Stimulated activated CD4-positive, alpha-beta T cell treated with anti-CD3 and anti-CD28 coated beads, Interleukin-4, amount 100 ng/mL, for 4 hours (primary cell): ENCODE measurements around the gene UNC13A.

Source experiments
- DNase-seq, 2 experiments: peaks; one replicate each; pipeline ENCODE4 v3.0.0-alpha.2; 2020

The UNC13A gene

DNA sequence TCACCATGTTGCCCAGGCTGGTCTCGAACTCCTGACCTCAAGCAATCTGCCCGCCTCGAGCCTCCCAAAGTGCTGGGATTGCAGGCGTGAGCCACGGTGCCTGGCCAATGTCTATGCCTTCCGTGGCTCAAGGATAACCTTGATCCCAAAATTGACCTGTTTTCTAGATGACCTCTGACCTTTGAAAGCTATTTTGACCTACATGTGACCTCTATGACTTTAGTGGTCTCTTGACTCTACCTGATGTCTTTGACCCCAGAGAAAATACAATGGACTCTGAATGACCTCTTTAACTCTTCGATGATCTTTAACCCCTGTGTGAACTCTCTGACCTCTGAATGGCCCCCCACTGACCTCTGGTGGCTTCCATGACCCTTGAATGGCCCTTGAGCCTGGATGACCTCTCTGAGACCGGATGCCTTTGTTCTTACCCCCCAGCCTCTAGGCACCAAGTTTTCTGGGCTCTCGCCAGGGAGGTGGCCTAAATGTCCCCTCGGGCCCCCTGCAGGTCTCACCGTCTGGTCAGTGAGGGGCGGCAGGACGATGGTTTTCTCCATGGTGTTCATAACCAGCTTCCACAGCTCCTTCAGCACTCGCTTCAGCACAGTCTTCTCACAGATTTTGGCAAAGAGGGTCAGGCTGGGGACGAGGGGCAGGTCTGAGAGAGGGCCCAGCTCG, 63.7 kb downstream of the UNC13A start:
- no peak for DNase-seq

DNA sequence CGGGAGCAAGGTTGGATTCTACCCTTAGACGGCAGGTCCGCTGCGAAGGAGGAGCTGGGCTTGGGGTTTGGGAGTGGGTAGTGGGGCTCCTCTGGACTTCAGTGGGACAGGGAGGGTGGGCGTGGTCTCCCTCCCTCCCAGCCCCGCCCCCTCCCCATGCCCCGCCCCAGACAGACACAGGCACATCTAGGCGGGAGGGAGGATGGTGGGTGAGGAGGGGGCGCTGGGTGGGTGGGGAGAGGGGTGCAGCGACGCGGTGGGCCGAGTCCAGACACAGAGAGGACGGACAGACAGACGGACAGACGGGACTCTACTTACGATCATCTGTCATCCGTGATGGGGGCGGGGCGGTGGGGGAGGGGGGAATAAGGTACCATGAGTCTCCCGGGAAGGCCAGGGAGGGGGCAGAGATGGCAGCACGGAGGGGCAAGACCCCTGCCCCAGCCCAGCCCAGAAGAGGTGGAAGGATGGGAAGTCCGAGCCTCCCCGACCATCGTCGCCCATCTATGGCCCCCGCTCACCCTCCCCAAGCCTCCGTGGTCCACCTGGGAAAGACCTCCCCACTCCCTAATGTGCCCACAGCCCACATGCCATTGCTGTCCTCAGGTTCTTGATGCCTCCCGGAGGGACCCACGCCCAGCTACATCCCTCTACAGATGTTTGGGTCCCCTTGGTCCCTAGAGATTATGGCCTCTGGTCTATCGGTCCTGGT, 64.8 kb downstream of the UNC13A start:
- DNase-seq = no peak

DNA sequence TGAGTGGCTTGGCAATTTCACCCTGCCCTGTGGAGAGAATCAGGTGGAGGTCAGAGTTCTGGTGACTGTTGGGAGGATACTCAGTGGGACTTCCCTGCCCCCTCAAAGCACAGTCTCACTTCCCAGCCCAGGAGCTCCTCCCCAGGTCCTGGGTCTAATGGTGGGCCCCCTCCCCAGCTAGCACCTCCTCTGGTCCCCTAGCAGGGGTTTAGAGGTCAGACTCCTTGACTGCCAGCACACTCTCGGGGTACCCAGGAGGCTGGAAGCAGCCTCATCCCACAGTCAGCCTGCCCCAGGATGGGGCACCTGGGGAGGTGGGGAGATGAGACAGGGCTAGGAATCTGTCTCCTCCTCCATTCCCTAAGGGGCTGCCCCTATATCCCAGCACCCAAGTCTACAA, 67.5 kb downstream of the UNC13A start:
- DNase-seq = no peak

DNA sequence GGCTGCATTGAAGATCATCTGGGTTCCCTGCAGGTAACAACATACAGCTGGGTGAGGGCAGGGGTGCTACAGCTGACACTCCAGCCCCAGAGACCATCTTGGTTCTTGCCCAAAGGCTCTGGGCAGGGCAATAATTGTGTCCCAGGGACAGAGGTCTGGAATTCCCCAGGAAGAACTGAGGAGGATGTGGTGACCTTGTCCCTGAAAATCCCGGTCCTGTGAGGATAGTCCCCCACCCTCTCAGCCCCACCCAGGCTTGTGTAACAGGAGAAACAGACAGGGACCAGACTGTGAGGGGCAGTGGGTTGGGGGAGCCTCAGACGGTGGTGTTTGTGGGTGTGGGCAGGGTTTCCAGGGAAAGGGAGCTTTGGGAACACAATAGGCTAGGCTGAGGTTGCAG, 69.2 kb downstream of the UNC13A start:
- DNase-seq = no peak

DNA sequence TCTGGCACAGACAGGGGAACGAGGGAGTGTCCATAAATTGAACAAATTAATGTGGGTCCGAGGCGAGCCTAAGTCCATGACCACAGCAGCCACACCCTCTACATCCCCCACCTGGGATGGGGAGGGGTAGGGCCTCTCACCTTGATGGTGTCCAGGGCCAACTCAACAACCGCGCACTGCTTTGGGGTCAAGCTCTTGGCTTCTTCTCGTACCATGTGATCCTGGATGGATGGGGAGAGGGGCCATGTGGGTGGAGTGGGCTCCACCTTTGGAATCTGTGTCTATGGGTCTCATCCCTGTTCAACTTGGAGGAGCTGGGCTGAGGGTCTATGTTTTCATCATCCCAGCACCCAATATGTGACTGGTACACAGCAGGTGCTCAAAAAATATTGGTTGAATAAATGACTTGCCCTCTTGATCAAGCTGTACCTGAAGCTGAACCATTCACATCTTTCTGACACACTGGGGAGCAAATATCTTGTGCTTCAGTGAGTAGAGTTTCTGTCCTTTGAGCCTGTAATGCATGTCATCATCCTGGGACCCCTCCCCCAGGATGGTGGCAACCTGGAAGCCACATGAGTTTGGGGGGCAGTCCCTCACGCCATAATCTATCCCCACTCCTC, 69.8 kb downstream of the UNC13A start:
- DNase-seq = no peak

DNA sequence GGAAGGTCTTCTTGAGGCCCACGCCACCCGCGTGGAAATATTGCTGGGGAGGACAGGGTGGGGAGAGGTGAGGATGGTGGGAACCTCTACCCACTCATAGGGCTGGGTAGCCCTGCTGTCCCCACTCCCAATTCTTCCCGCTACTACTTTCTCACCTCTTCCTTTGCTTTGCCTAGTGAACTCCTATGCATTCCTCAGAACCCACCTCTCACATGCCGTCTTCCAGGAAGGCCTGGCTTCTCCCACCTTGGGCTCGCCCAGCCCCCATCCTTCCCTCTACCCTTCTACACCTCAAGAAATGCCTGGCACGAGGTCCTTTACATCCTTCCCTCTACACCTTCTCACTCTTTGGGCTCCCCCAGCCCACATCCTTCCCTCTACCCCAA, 70.4 kb downstream of the UNC13A start:
- DNase-seq = no peak

DNA sequence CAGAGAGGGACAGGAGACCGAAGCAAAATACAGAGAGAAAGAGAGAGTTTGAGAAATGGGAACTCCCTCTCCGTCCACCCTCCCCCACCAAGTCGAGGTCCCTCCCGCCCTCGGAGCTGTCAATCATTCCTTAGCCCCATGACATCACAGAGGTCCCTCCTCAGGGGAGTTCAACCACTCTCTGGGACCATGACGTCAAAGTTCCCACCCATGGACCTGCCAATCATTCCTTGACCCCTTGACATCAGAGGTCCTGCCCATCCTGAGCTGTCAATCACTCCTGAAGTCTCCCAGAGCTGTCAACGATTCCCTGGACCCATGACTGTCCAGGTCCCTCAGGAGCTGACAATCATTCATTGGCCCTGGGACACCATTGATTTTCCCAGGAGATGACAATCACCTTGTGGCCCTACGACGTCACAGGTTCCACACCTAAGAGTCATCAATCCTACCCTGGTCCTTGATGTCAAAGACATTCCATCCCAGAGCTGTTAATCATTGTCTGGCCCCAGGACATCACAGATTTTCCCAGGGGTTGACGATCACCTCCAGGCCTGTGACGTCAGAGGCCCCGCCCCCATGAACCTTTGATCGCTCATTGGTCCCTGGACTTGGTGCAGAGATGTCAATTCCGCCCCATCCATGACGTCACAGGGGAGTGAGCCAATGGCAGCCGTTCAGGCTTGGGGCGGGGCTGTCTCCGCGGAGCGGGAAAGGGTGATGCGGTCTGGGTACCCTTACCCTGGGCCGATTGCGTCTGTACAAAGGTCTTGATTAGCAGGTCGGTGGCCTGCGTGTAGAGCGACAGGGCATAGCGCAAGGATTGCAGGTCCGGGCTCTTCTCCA, 71.0 kb downstream of the UNC13A start:
- DNase-seq = no peak

DNA sequence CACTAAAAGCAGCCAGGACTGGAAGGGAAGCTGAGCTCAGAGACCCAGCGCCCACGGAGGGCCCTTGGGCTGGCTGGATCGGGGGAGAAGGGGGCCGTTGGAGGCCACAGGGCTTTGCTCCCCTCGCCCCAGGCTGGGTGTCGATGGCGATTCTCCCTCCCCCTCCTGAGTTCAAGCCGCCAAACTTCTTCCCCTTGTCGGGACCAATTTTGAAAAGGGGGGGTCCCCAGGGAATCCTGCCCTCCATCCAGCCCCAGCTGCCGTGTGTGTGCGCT, 71.5 kb downstream of the UNC13A start:
- DNase-seq = no peak

DNA sequence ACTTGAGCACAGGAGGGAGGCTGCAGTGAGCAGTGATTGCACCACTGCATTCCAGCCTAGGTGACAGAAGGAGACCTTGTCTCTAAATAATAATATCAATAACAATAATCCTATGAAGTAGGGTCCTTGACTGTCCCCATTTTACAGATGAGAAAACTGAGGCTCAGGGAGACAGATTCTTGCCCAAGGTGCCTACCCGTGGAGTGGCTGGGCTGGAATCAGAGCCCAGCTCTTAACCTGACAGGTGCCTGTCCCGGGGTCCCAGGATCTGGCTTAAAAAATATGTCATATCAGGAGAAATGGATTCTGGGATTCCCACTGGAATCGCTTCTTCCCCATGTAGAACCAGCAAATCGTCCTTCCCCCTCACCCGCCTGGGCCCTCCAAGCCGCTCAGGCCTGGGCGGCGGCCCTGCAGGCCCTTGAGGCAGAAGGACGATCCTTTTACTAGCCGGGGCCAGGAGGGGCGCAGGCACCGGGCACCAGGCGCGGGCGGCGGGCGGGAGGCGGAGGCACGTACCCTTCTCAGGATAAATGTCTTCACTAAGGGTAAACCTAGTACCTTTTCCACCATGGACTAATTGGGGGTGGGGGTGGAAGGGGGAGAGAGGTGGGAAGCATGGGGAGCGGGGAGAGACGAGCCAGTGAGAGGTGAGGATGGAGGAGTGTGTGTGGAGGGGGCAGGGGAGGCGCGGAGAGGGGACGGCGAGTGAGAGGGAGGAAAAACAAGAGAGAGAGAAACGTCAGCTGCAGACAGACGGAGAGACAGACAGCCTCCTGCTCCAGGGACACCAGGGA, 72.1 kb downstream of the UNC13A start:
- no peak for DNase-seq

DNA sequence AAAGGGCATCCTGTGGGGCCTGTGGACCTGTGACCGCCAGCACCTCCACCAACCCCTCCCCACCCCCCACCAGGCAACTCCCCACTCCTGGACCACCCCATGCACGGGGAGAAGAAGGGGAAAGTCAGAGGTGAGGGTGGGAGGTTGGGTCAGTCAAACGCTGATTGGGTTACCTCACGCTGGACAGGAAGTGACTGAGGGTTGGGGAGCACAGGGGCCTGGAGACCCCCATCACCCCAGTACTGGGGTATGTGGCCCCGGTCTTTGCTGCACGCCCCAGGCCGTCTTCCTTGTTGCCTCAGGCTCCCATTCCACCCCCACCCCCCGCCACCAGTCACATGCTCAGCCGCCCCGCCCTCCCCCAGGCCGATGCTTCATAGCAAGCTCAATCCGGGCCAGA, 73.7 kb downstream of the UNC13A start:
- no peak for DNase-seq

DNA sequence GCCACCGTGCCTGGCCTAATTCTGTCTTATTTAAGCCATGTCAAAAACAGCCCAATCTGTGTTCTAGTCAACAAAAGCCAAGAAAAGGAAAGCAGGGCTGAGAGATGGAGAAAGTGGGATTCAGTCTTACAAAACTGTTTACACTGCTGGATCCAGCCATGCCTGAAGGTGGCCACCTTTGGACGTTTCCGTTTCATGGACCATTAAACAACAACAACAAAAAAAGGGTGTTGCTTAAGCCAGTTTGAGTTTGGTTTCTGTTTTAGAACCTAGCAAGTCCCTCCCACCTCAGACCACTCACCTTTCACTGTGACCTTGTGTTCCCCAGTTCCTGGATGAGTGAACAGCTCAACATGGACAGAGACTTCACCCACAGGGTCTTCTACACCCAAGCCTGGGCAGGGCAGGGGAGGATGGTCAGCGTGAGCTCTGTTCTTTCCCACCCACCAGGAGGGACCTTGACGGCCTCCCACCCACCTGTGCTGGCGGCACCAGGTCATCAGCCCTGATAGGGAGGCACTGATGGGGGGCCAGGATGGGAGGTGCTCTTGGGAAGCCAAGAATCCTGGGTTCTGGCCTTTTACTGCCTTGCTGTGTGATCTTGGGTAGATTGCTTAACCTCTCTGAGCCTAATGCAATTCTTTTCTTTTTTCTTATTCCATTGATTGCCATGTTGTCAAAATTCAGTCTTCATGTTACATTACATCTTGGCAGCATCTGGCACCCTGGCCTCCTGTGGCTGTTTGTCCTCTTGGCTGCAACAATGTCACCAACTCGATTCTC, 76.5 kb downstream of the UNC13A start:
- no peak for DNase-seq

DNA sequence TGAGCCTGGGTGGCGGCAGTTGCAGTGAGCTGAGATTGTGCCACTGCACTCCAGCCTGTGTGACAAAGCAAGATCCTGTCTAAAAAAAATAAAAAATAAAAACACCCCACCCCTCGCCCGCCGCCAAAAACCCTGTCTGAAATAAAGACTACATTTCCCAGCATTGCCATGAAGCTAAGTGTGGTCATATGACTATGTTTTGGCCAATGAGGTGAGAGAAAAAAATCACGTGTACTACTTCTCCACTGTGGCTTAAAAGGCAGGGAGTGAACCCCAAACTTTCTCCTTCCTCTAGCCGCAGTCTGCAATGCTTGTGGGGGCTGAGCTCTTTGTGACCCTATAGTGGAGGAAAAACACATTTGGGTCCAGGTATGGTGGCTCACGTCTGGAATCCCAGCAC, 77.8 kb downstream of the UNC13A start:
- DNase-seq = no peak

DNA sequence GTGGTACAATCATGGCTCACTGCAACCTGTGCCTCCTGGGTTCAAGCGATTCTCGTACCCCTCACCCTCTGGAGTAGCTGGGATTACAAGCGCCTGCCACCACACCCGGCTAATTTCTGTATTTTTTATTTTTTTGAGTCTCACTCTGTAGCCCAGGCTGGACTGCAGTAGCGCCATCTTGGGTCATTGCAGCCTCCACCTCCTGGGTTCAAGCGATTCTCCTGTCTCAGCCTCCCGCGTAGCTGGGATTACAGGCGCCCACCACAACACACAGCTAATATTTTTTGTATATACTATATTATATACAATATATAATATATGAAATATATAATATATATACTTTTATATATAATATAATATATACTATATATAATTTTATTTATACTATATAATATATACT, 80.2 kb downstream of the UNC13A start:
- DNase-seq = no peak

DNA sequence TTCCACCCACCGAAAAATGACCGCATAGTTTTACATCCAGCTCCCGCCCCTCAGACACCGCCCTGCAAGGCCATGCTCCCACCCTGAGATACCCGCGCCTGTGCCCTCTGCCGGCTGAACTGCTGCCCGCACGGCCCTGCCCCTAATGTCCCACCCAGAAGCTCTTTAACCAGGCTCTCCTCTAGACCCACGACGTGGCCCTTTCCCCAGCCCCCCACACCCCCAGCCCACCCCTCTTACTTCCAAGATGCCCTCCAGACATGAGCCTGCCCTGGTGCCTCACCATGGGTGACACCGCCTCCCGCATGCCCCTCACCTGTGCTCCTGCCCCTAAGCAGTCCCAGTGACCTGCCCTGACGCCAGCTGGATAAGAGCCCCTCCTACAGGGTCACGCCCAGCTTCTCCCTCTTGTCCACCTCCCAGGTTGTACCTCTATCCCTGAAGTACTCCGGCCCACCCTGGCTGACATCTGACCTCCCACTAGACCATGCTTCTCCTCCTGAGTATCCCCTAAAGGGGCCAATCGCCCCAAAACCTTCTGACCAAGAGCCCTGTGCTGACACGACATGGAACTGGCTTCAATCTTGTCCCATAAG, 81.5 kb downstream of the UNC13A start:
- DNase-seq = no peak

DNA sequence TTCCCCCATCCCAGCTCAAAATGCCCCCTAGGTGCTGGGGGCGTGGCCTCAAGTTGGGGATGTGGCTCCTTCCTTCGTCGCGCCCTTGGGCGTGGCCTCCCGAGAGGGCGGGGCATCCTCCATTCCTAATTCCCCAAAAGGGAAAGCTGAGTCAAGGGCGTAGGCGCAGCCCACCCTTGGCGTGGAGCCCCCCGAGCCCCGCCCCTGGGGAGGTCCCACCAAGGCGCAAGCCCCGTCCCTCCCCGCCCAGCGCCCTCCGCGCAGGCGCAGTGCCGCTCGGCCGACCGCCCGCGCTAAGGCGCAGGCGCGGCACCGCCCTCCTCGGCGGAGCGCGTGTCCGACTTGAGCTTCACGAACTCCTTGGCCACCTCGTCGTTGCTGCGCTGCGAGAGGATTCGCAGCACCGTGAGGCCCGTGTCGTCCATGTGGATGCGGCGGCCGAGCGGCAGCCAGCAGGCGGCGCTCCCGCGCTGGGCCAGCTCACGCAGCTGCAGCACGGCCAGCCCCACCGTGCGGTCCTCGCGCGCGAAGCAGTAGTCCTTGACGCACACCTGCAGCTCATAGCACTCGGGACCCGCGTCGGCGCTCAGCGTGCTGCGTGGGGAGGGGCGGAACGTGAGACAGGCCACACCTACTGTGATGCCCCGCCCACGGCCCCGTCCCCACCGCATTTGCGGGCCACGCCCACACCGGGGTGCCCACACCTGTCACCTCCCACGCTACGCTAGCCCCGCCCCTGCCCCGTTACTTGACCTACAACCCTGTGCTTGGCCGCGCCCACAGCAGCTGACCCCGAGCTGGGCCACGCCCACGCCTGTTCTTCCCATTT, 82.2 kb downstream of the UNC13A start:
- DNase-seq = peak; percentile 78 to 86

DNA sequence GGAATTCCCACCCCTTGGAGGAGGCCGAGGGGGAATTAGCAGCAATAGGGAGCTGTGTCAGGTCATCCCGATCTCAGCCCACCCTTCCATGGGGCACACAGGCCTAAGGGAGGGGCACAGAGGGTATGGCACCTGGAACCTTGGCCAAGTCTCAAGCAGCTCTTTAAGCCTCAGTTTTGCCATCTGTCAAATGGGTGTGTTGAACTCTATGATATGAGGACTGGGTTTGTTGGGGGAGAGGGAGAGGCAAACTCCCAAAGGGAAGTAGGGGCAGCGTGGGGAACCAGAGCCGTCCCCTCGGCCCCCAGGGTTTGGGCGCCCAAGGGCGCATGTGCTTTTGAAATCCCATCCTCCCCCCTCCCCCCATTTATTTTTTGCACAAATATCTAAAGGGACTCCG, 83.0 kb downstream of the UNC13A start:
- DNase-seq = no peak

DNA sequence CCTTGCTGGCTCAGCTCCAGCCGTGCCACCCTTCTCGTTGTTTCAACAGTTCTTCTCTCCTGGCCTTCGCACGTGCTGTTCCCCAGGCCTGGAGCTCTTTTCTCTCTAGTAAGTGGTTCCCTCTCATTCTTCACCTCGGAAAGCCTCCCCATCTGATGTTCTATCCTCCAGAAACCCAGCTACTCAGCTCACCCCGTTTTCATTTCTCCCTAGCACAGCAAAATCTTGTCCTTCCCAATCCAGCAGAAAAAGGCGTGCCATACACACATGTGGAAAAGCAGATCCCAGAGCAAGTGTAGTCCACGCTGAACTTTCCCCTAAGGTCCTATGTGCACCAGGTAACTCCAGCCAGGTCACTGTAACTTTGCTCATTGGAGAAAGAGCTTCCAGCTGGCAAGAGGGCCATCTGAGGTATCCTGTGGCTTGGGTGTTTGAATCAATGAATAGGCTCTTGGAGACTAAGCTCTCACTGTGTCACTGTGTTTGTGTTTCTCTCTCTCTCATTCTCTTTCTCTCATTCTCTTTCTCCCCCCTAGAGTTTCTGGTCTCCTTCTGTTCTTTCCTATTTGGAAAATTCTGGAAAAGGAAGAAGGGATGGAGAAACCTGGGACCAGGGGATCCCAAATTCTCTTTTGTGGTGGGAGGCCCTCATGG, 83.7 kb downstream of the UNC13A start:
- DNase-seq = no peak

DNA sequence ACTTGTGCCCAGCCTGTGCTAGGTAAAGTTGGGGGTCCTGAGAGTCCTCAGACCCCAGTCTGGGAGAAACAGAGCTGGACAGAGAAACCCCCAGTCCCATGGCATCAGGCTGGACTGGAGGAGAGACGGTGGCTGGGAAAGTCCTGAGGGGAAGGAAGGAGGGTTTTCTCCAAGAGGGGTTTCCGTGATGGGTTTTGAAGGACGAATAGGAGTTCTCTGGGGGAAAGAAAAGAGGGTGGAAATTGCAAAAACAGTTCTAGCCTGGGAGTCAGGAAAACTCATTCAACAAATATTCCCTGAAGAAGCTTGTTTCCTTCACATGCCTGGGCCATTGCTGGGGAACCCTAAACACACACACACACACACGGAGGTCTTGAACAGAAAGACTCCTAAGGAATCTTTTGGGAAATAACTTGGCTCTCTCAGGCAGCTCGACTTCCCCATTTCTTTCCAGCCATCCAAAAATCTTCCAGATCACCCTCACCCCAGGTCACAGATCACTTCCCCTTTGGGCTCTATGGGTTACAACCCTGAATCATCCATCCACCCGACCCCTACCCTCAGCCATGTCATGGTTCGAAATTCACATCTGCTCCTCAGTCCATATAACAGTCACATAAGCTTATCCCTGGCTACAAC, 85.2 kb downstream of the UNC13A start:
- DNase-seq = no peak

DNA sequence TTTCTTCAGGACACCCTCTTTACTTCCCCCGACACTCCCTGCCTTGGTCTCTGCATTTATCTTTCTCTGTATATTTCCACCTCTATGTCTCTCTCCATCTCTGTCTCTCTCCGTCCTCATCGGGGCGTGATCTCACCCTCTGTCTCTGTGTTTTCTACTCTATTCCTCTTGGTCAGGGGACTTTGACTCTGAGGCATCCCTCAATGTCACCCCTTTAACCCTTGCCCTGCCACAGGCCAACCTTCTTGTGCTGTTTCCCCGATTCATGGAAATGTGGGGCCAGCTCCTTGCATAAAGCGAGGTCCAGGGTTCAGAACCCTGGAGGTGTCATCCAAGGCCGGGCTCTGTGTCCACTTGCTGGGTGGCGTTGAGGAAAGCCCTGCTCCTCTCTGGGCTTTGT, 85.9 kb downstream of the UNC13A start:
- DNase-seq = no peak

DNA sequence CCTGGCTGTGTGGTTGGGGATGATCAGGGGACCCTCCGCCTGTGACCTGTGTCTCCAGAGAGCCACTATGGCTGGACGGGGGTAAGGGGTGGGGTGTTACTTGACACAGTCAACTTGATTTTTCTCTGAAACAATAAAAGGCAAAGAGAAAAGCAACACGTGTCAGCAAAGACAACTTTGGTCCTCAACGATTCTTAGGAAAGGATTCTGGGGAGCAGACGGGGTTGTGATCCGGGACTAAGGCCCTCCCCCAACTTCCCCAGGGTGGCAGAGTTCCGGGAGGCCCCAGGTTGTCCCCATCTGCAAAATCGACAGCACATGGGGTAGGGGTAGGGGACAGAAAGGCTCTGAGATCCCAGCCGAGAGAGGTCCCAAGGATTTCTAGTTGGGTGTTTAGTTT, 86.5 kb downstream of the UNC13A start:
- DNase-seq = no peak
